ENCODE data around the gene EREG.

The EREG gene

DNA sequence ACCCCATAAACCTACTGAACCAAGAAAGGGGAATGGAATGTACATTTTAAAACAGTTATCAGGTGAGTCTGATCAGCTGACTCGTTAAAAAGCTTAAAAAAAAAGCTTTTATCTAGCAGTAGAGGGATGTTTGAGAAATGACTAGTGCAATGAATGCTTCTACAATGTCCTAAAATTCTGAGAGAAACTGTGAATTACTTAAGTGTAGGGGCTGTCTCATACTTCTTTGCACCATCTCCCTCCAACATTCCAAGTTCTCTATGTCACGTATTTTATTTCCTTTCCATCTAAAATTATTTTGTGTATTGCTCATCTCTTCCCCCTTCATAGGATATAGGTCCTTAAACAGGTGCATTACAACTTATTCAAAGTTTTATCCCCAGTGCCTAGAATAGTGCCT lies 68.1 kb downstream of the EREG start:
- TF ChIP-seq, protein P1, sequence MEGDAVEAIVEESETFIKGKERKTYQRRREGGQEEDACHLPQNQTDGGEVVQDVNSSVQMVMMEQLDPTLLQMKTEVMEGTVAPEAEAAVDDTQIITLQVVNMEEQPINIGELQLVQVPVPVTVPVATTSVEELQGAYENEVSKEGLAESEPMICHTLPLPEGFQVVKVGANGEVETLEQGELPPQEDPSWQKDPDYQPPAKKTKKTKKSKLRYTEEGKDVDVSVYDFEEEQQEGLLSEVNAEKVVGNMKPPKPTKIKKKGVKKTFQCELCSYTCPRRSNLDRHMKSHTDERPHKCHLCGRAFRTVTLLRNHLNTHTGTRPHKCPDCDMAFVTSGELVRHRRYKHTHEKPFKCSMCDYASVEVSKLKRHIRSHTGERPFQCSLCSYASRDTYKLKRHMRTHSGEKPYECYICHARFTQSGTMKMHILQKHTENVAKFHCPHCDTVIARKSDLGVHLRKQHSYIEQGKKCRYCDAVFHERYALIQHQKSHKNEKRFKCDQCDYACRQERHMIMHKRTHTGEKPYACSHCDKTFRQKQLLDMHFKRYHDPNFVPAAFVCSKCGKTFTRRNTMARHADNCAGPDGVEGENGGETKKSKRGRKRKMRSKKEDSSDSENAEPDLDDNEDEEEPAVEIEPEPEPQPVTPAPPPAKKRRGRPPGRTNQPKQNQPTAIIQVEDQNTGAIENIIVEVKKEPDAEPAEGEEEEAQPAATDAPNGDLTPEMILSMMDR (conservative IDR thresholded peaks at IDR 0.05; ENCODE audit: low read depth, low read length) = no peak
- DNase-seq (ENCODE audit: low read depth) = no peak

GRCh38 chr4:74433541-74434172 lies 68.7 kb downstream of the EREG start:
- H3K4me3 ChIP-seq (ENCODE audit: low read length) = no peak overlapping the region
- DNase-seq (ENCODE audit: low read depth) = no peak
- TF ChIP-seq, protein P1 (conservative IDR thresholded peaks at IDR 0.05; ENCODE audit: low read depth, low read length) = no peak

More for the DNA sequence above, 68.1 kb downstream of the EREG start:
- H3K4me3 ChIP-seq (ENCODE audit: low read length) = no peak overlapping the region

- no peak overlapping the region for H3K4me3 ChIP-seq (ENCODE audit: low read length)
- TF ChIP-seq, protein P1 (conservative IDR thresholded peaks at IDR 0.05; ENCODE audit: low read depth, low read length) = no peak
- DNase-seq (ENCODE audit: low read depth) = no peak
Observed at GRCh38 chr4:74435296-74435695, 70.4 kb downstream of the EREG start.

DNA sequence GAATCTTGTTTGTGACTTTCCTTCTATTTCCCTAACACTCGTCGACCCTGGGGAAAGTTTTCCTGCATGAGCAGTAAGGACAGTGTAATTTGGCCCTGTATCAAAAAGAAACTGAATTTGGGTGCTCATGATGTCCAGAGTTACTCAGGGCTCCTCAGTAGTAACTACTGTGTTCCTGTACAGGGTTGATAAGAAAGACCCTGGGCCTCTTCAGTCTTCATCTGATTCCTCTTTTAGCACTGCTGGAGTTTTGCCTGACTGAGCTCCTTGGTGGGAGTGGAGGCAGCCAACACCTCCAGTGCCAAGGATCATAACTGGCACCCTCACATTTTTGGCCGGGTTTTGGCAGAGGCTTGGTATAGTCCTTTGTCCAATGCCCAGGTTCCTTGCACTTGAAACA lies 72.9 kb downstream of the EREG start:
- no peak for DNase-seq (ENCODE audit: low read depth)

More for the DNA sequence above, 72.9 kb downstream of the EREG start:
- no peak overlapping the region for H3K4me3 ChIP-seq (ENCODE audit: low read length)
- TF ChIP-seq, protein P1 (conservative IDR thresholded peaks at IDR 0.05; ENCODE audit: low read depth, low read length) = no peak
